OCI-LY3 (cell line): ENCODE data around the gene MCC.

ENCODE experiments used
- H2AFZ ChIP-seq: fragments of 200-600, 300-600 bp; shearing (Covaris generic); 2 replicates; pipeline ENCODE4 v1.6.0; 2014; ENCODE audit warnings: antibody characterized with exemption, low read depth, low read length
- H3K27ac ChIP-seq: fragments of 200-600, 300-600 bp; sonication (generic); 2 replicates; pipeline ENCODE4 v1.5.1; 2014; ENCODE audit warnings: mild to moderate bottlenecking, low read length, moderate library complexity, mixed read lengths
- H3K27me3 ChIP-seq: fragments of 200-600, 300-600 bp; sonication (generic); 2 replicates; pipeline ENCODE4 v1.6.1; 2014; ENCODE audit warnings: low read depth, low read length, mixed read lengths
- H3K36me3 ChIP-seq: fragments of 200-600, 300-600 bp; sonication (generic); replicated peaks from 2 replicates; pipeline ENCODE3; 2014; ENCODE audit warnings: low read depth, low read length, mixed read lengths
- H3K4me1 ChIP-seq: fragments of 300-600, 200-600 bp; sonication (generic); 2 replicates; pipeline ENCODE4 v1.6.1; 2014; ENCODE audit warnings: low read length, mixed read lengths
- H3K4me2 ChIP-seq: fragments of 200-600, 300-600 bp; sonication (generic); 2 replicates; pipeline ENCODE4 v1.6.1; 2014; ENCODE audit warnings: low read length, mixed read lengths
- H3K4me3 ChIP-seq: fragments of 300-600, 200-600 bp; sonication (generic); 2 replicates; pipeline ENCODE4 v1.5.1; 2014; ENCODE audit warnings: antibody characterized with exemption, mild to moderate bottlenecking, low read length, moderate library complexity
- H3K79me2 ChIP-seq: fragments of 300-600, 200-600 bp; shearing (Covaris generic); 2 replicates; pipeline ENCODE4 v1.6.1; 2014; ENCODE audit warnings: mild to moderate bottlenecking, low read length, mixed read lengths
- H3K9ac ChIP-seq: fragments of 300-600, 200-600 bp; shearing (Covaris generic); 2 replicates; pipeline ENCODE4 v1.6.0; 2014; ENCODE audit warnings: mild to moderate bottlenecking, low read length, moderate library complexity
- H3K9me3 ChIP-seq: fragments of 200-600, 300-600 bp; shearing (Covaris generic); 2 replicates; pipeline ENCODE4 v1.6.1; 2014; ENCODE audit warnings: low read length, mixed read lengths; ENCODE audit not compliant: insufficient read depth
- H4K20me1 ChIP-seq: fragments of 200-600, 300-600 bp; sonication (generic); 2 replicates; pipeline ENCODE4 v1.6.1; 2016; ENCODE audit warnings: low read length, mixed read lengths; ENCODE audit not compliant: insufficient read depth
- EZH2phosphoT487 ChIP-seq: fragments of 200-600 bp; shearing (Covaris generic); IDR thresholded peaks from 2 replicates; pipeline ENCODE4 v1.6.1; 2018; ENCODE audit warnings: antibody characterized with exemption, mixed run types, low read depth
- TF ChIP-seq, protein P1 (sequence below): fragments of 200-600, 300-600 bp; sonication (generic); IDR thresholded peaks from 2 replicates; pipeline ENCODE4 v1.5.1; 2014; ENCODE audit warnings: antibody characterized with exemption, low read length, low read depth

MCC gene

DNA sequence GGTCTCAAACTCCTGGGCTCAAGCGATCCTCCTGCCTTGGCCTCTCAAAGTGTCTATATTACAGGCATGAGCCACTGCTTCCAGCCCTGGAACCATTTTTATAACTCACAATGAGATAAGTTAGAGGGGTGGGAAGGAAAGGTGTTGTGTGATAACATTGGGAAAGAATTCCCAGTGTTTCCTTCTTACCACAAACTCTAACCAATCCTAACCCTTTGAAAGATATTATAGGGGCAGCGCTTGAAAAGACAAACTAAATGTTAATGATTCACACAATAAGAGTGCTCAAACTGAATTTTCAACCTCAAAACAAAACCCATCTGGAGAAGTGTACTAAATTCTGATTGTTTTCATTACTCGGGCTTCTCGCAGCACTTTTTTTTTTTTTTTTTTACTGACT lies 163.2 kb downstream of the MCC start:
- TF ChIP-seq EZH2phosphoT487: no peak
- TF ChIP-seq, protein P1, sequence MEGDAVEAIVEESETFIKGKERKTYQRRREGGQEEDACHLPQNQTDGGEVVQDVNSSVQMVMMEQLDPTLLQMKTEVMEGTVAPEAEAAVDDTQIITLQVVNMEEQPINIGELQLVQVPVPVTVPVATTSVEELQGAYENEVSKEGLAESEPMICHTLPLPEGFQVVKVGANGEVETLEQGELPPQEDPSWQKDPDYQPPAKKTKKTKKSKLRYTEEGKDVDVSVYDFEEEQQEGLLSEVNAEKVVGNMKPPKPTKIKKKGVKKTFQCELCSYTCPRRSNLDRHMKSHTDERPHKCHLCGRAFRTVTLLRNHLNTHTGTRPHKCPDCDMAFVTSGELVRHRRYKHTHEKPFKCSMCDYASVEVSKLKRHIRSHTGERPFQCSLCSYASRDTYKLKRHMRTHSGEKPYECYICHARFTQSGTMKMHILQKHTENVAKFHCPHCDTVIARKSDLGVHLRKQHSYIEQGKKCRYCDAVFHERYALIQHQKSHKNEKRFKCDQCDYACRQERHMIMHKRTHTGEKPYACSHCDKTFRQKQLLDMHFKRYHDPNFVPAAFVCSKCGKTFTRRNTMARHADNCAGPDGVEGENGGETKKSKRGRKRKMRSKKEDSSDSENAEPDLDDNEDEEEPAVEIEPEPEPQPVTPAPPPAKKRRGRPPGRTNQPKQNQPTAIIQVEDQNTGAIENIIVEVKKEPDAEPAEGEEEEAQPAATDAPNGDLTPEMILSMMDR: no peak
- Histone ChIP-seq H3K79me2 (no peaks in the 10 kb centered on the region), H3K27me3 (no peaks in the 10 kb centered on the region), H3K9ac (no peak overlapping the region), H3K27ac (no peak overlapping the region), H2AFZ (no peak overlapping the region), H4K20me1 (no peaks in the 10 kb centered on the region), H3K4me1 (no peaks in the 10 kb centered on the region; the same call in 1 of the 2 replicates), H3K36me3 (no peaks in the 10 kb centered on the region), H3K4me3 (no peak overlapping the region), H3K9me3 (no peaks in the 10 kb centered on the region), H3K4me2 (no peak overlapping the region)

DNA sequence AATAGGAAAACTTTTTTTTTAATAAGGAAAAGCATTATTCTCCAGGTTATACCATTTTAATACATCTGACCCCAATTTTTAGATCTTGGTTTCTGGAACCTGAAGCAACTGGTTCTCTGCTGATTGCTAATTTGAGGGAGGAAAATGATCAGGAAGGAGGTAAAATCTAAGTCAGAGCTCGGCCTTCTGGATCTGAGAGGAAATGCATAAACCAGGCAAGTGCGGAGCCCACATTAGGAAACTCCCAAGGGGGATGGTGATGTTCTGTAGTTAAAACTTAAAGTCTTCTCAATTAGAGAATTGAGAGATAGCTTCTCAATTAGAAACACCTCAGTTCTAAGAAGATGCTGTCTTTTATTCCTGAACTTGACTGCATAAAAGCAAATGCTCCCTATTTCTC lies 167.0 kb downstream of the MCC start:
- Histone ChIP-seq H2AFZ (no peak overlapping the region), H3K27me3 (no peaks in the 10 kb centered on the region), H3K4me1 (no peaks in the 10 kb centered on the region; the same call in 1 of the 2 replicates), H3K27ac (no peak overlapping the region), H3K79me2 (no peaks in the 10 kb centered on the region), H3K36me3 (no peaks in the 10 kb centered on the region), H4K20me1 (no peaks in the 10 kb centered on the region), H3K9ac (no peak overlapping the region), H3K9me3 (no peaks in the 10 kb centered on the region), H3K4me2 (no peak overlapping the region), H3K4me3 (no peak overlapping the region)
- TF ChIP-seq, protein P1: no peak
- no peak for TF ChIP-seq EZH2phosphoT487

DNA sequence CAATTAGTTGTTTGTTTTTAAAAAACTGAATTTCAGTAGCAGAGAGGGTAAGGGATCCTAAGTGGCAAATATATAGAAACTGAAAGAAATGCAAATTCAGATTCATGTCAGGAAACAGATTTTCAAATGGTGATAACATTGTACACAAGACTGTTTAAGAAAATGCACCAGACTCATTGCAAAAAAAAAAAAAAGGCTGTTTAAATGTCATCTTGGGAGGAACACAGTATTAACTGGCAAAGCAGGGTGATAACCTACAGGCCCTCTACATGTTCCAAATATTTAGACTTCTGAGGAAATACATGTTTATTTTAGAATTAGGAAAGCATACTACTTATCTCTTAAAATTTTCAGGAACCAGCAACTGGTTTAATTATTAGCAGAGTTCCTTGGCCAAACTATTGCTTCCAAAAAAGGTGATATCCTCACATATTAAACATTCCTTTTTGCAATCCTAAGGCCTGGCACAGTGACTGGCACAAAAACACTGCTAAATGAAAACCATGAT lies 167.9 kb downstream of the MCC start:
- no peak overlapping the region for H3K4me3 ChIP-seq
- H3K9ac ChIP-seq: no peak overlapping the region
- H2AFZ ChIP-seq: no peak overlapping the region
- TF ChIP-seq, protein P1: no peak
- TF ChIP-seq EZH2phosphoT487: no peak
- H3K9me3 ChIP-seq: no peaks in the 10 kb centered on the region
- H3K27me3 ChIP-seq: no peaks in the 10 kb centered on the region
- H3K4me2 ChIP-seq: no peak overlapping the region
- no peaks in the 10 kb centered on the region; the same call in 1 of the 2 replicates for H3K4me1 ChIP-seq
- no peaks in the 10 kb centered on the region for H3K79me2 ChIP-seq
- no peak overlapping the region for H3K27ac ChIP-seq
- no peaks in the 10 kb centered on the region for H3K36me3 ChIP-seq
- no peaks in the 10 kb centered on the region for H4K20me1 ChIP-seq

DNA sequence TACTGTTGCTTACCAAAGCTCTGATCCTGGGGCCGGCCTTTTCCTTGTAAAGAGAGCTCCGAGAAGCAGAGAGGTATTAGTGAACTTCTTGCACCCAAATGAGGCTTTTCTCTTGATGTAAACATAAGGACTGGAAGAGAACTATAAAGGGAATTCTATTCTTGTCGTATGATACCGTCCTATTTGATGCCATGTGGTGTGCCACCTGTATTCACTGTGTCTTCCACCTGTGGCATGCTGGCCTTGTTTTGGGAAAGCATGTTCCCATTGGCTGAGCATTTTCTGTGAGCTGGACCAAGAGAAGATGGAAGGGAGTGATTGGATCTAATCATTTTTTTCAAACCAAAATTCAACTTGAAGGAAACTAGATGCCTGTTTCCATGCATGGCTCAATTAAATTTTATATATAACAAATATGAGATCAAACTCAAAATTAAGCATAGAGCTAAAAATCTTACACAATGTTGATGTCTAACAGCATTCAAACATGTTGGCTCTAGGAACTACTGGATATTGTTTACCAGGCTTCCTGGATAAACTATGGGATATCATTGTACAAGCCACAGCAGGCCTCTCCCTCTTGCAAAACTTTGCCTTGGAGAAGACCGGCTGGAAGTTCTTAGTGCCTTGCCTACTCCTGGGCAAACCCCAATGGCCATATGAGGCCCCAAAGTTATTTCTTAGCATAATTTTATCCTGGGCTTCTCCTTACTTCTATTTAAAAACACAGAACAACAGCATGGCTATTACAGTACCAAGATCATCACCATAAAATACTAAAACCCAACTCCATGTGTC lies 168.8 kb downstream of the MCC start:
- H3K27me3 ChIP-seq: no peaks in the 10 kb centered on the region
- H3K27ac ChIP-seq: no peak overlapping the region
- H3K4me1 ChIP-seq: no peaks in the 10 kb centered on the region; the same call in 1 of the 2 replicates
- TF ChIP-seq, protein P1: no peak
- TF ChIP-seq EZH2phosphoT487: no peak
- no peak overlapping the region for H3K4me2 ChIP-seq
- no peaks in the 10 kb centered on the region for H3K79me2 ChIP-seq
- H3K9me3 ChIP-seq: no peaks in the 10 kb centered on the region
- no peak overlapping the region for H3K4me3 ChIP-seq
- no peak overlapping the region for H2AFZ ChIP-seq
- H3K36me3 ChIP-seq: no peaks in the 10 kb centered on the region
- H4K20me1 ChIP-seq: no peaks in the 10 kb centered on the region
- H3K9ac ChIP-seq: no peak overlapping the region
